IgD-negative memory B cell (primary cell): ENCODE results near the gene ZMYND12. TPM values are rescaled to one million over a fixed set of nuclear protein-coding genes. Genes with fewer than 3 reads are reported as not detected.

Source experiments
- H3K27ac Mint-ChIP-seq, 3 donors: one replicate each; pipeline ENCODE4 v1.8.0; 2020 to 2022; ENCODE audit warnings: mild to moderate bottlenecking in 3 of 3, mixed read lengths in 3 of 3, moderate library complexity in 1 of 3
- H3K27me3 Mint-ChIP-seq: one replicate; pipeline ENCODE4 v1.8.0; 2021; ENCODE audit warnings: mixed read lengths
- H3K36me3 Mint-ChIP-seq: one replicate; pipeline ENCODE4 v1.8.0; 2020; ENCODE audit warnings: mild to moderate bottlenecking, mixed read lengths
- H3K4me1 Mint-ChIP-seq, 3 donors: one replicate each; pipeline ENCODE4 v1.8.0; 2020 to 2022; ENCODE audit warnings: mixed read lengths in 3 of 3, mild to moderate bottlenecking in 1 of 3
- H3K4me3 Mint-ChIP-seq, 4 donors: one replicate each; pipeline ENCODE4 v1.8.0; 2020 to 2022; ENCODE audit warnings: mild to moderate bottlenecking in 4 of 4, mixed read lengths in 4 of 4, moderate library complexity in 3 of 4
- H3K9me3 Mint-ChIP-seq, 3 donors: one replicate each; pipeline ENCODE4 v1.8.0; 2020 to 2021; ENCODE audit warnings: mixed read lengths in 3 of 3, mild to moderate bottlenecking in 1 of 3
- polyA plus RNA-seq: library from polyadenylated mRNA; unstranded; fragments of 300-500 nt; fragmentation: Illumina TruSeq; gene quantifications from one replicate; pipeline ENCODE4 v1.2.3, GENCODE V29; 2021

The ZMYND12 gene
- polyA plus RNA-seq, 1 donor from 2014 or later, result 0.39 TPM

DNA sequence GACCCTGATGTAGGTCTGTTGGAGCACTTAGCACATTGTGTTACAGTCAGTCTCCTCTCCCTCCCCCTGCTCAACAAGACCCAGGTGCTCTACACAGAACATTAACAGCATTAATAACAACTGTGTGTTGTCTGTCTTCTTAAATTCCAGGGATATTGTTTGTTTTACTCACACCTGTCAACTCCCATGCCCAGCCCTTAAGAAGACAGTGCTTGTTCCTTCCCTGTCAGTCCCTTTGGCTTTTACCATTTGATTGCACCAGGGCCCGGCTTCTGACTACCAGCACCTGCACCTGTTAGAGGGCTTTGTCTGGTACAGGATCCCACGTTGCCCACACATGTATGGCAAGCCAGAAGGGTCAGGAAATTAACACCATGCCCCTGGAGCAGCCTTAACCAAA is 63.6 kb downstream of the ZMYND12 start:
- no peak overlapping the region for H3K4me3 Mint-ChIP-seq
- H3K27ac Mint-ChIP-seq, result no peak overlapping the region
- no peaks in the 10 kb centered on the region for H3K36me3 Mint-ChIP-seq

GRCh38 chr1:42386051-42386450 is 69.8 kb downstream of the ZMYND12 start:
- Mint-ChIP-seq H3K9me3 (no peaks in the 10 kb centered on the region), H3K4me3 (no peak overlapping the region), H3K27me3 (peaks cover 29% of the 10 kb centered on the region), H3K27ac (no peak overlapping the region), H3K36me3 (no peaks in the 10 kb centered on the region), H3K4me1 (peaks cover 0 to 3% (median 0%) of the 10 kb centered on the region in 3 donors)

More for the DNA sequence above, 63.6 kb downstream of the ZMYND12 start:
- Mint-ChIP-seq H3K9me3 (no peaks in the 10 kb centered on the region), H3K27me3 (peaks cover 3% of the 10 kb centered on the region), H3K4me1 (no peaks in the 10 kb centered on the region)

- no peaks in the 10 kb centered on the region for H3K9me3 Mint-ChIP-seq
- H3K27ac Mint-ChIP-seq, result no peak overlapping the region
- peaks cover 29% of the 10 kb centered on the region for H3K27me3 Mint-ChIP-seq
- H3K4me1 Mint-ChIP-seq, result peaks cover 0 to 3% (median 0%) of the 10 kb centered on the region in 3 donors
- H3K36me3 Mint-ChIP-seq, result no peaks in the 10 kb centered on the region
- H3K4me3 Mint-ChIP-seq, result no peak overlapping the region
These were observed 70.5 kb downstream of the ZMYND12 start for GRCh38 chr1:42385283-42385682.

DNA sequence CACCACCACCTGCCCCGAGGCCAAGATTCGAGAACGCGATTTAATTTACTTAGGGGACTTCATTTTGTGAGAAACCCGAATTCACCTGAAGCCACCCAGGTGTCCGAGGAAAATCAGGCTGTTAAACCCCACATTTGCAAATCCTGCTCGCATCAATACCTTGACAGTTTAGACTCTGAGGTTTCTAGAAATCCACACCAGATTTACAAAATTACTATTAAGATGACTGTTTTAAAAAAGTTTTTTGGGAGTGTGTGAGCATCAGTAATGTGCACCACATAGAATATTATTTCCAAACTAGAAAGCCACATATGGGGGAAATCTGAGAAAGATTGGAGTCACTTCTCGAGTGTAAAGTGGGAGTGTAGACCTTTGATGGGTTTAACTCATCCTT is 74.5 kb downstream of the ZMYND12 start:
- Mint-ChIP-seq H3K9me3 (no peaks in the 10 kb centered on the region), H3K4me1 (peaks cover 3 to 7% (median 4%) of the 10 kb centered on the region in 3 donors), H3K27me3 (peaks cover 39% of the 10 kb centered on the region), H3K36me3 (no peaks in the 10 kb centered on the region), H3K4me3 (peak overlapping the region; percentile 46 to 86 (median 62)), H3K27ac (no peak overlapping the region)

- no peaks in the 10 kb centered on the region for H3K36me3 Mint-ChIP-seq
- no peaks in the 10 kb centered on the region for H3K9me3 Mint-ChIP-seq
- peak within 1 kb of the TSS in 1 of 3 donors; percentile 63 for H3K27ac Mint-ChIP-seq
- peak within 1 kb of the TSS; percentile 56 to 91 (median 83) for H3K4me3 Mint-ChIP-seq
- H3K27me3 Mint-ChIP-seq, result peaks cover 36% of the 10 kb centered on the region
- H3K4me1 Mint-ChIP-seq, result peaks cover 3 to 7% (median 4%) of the 10 kb centered on the region in 3 donors
These were observed 75.1 kb downstream of the ZMYND12 start, which contains the start of gene RIMKLA for GRCh38 chr1:42380586-42381279. Gene RIMKLA, plus strand, starts transcription at chr1:42380792. Its CDS starts 143 bp downstream, at chr1:42380935.

Other genes with a start within 250 kb of the ZMYND12 start
- gene FOXJ3, start 120.8 kb downstream of the ZMYND12 start, polyA plus RNA-seq, result 22.1 TPM
- gene RIMKLA, start 75.2 kb downstream of the ZMYND12 start, polyA plus RNA-seq, result not detected
- 141 TPM for gene PPCS, start 521 bp upstream of the ZMYND12 start, polyA plus RNA-seq
- 1.5 TPM for gene CCDC30, start 7.3 kb upstream of the ZMYND12 start, polyA plus RNA-seq
- gene PPIH, start 202.4 kb upstream of the ZMYND12 start, polyA plus RNA-seq, result 64.6 TPM
- 116 TPM for gene YBX1, start 226.4 kb upstream of the ZMYND12 start, polyA plus RNA-seq